ENCODE data around the gene ANO2.

DNA sequence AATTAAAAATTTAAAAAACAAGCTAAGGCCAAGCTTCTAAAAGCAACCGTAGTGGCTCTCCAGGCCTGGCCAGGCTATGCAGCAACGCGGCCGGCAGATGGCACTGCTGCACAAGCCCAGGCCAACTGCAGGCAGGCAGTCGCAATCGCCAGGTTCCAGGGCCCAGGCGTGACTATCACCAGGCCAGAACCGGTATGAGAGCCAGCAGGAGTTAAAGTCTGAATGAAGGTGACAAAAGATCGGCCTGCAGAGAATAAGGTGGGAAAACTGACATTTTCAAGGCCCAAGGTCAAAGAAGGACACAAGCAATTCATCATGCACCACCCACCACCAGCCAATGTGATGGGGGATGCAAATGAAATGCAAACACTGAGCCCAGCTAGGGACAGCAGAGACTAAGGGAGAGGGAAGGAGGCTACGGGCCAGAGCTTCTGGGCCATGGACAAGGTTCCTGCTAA is 43.6 kb upstream of the ANO2 start:
- TF ChIP-seq RAD21 (IDR thresholded peaks at IDR 0.05; ENCODE audit: low read depth) (peak; percentile 98), CREB1 (IDR thresholded peaks at IDR 0.05; ENCODE audit: low read depth) (no peak), TAF1 (IDR thresholded peaks at IDR 0.05; ENCODE audit: low read depth) (no peak), TCF12 (IDR thresholded peaks at IDR 0.05; ENCODE audit: low read depth) (no peak), YY1 (IDR thresholded peaks at IDR 0.05; ENCODE audit: low read depth) (0 out of 2 replicates have a peak, but pooled peaks have one; percentile 17)
- TF ChIP-seq, protein P1, sequence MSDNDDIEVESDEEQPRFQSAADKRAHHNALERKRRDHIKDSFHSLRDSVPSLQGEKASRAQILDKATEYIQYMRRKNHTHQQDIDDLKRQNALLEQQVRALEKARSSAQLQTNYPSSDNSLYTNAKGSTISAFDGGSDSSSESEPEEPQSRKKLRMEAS (IDR thresholded peaks at IDR 0.05), result no peak
- TF ChIP-seq, protein P2, sequence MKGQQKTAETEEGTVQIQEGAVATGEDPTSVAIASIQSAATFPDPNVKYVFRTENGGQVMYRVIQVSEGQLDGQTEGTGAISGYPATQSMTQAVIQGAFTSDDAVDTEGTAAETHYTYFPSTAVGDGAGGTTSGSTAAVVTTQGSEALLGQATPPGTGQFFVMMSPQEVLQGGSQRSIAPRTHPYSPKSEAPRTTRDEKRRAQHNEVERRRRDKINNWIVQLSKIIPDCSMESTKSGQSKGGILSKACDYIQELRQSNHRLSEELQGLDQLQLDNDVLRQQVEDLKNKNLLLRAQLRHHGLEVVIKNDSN (IDR thresholded peaks at IDR 0.05), result no peak
